ENCODE measurements around the gene GRB2. TPM values are rescaled to one million over a fixed set of nuclear protein-coding genes. Genes with fewer than 3 reads are reported as not detected.

The GRB2 gene
- total RNA-seq, 2 experiments from 2014 or later: 166 to 169 TPM

- H3K4me1 Mint-ChIP-seq (ENCODE audit: low read depth): peaks cover 78% of the 10 kb centered on the region
- H3K9me3 Mint-ChIP-seq: no peaks in the 10 kb centered on the region
- H3K4me3 Mint-ChIP-seq: no peak overlapping the region
- CTCF ChIA-PET: interaction anchor here (1.0 to 2.2 kb wide), 3 partner anchors 16 to 60 kb away, joined by 3 to 6 read pairs (median 5); no protein-coding TSS in a partner anchor
- peaks cover 21% of the 10 kb centered on the region for H3K36me3 Mint-ChIP-seq (ENCODE audit: low read depth)
- DNase-seq: no peak
- H3K27me3 Mint-ChIP-seq (ENCODE audit: low read depth): no peaks in the 10 kb centered on the region
- H3K27ac Mint-ChIP-seq: peak overlapping the region; percentile 21
- intact Hi-C loops (cut with micrococcal nuclease): no loop called here
Measured at GRCh38 chr17:75396025-75396424, 9.5 kb downstream of the GRB2 start.

GRCh38 chr17:75394332-75394918 lies 11.1 kb downstream of the GRB2 start:
- intact Hi-C loops (cut with micrococcal nuclease): loop anchor here (2.0 kb wide), 1 partner anchor 50 kb away; no protein-coding TSS in a partner anchor
- peaks cover 80% of the 10 kb centered on the region for H3K4me1 Mint-ChIP-seq (ENCODE audit: low read depth)
- no peaks in the 10 kb centered on the region for H3K9me3 Mint-ChIP-seq
- CTCF ChIA-PET: interaction anchor here (0.7 to 2.2 kb wide), 10 partner anchors 7 to 383 kb away, joined by 3 to 15 read pairs (median 5); partner anchors contain the start of gene SLC25A19
- H3K4me3 Mint-ChIP-seq: peak overlapping the region; percentile 93
- no peaks in the 10 kb centered on the region for H3K27me3 Mint-ChIP-seq (ENCODE audit: low read depth)
- peak overlapping the region; percentile 66 for H3K27ac Mint-ChIP-seq
- H3K36me3 Mint-ChIP-seq (ENCODE audit: low read depth): peaks cover 22% of the 10 kb centered on the region
- no peak for DNase-seq

- peak; percentile 91 for DNase-seq
- Mint-ChIP-seq H3K4me3 (peak overlapping the region; percentile 93), H3K27me3 (ENCODE audit: low read depth) (no peaks in the 10 kb centered on the region), H3K36me3 (ENCODE audit: low read depth) (peaks cover 26% of the 10 kb centered on the region), H3K9me3 (no peaks in the 10 kb centered on the region), H3K27ac (peak overlapping the region; percentile 66), H3K4me1 (ENCODE audit: low read depth) (peaks cover 81% of the 10 kb centered on the region)
- intact Hi-C loops (cut with micrococcal nuclease): loop anchor here (1.0 to 2.0 kb wide), 2 partner anchors 11 to 49 kb away; no protein-coding TSS in a partner anchor
- CTCF ChIA-PET: interaction anchor here (0.7 to 2.2 kb wide), 13 partner anchors 8 to 384 kb away, joined by 3 to 15 read pairs (median 4); partner anchors contain the start of gene SLC25A19
Measured at GRCh38 chr17:75393523-75394331, 11.8 kb downstream of the GRB2 start.

GRCh38 chr17:75392559-75392958 lies 12.9 kb downstream of the GRB2 start:
- H3K4me3 Mint-ChIP-seq: peak overlapping the region; percentile 23
- no peaks in the 10 kb centered on the region for H3K9me3 Mint-ChIP-seq
- no peaks in the 10 kb centered on the region for H3K27me3 Mint-ChIP-seq (ENCODE audit: low read depth)
- no peak for DNase-seq
- H3K27ac Mint-ChIP-seq: no peak overlapping the region
- peaks cover 27% of the 10 kb centered on the region for H3K36me3 Mint-ChIP-seq (ENCODE audit: low read depth)
- peaks cover 84% of the 10 kb centered on the region for H3K4me1 Mint-ChIP-seq (ENCODE audit: low read depth)
- CTCF ChIA-PET: interaction anchor here (0.6 to 2.0 kb wide), 3 partner anchors 9 to 49 kb away, joined by 3 to 6 read pairs (median 3); no protein-coding TSS in a partner anchor
- intact Hi-C loops (cut with micrococcal nuclease): no loop called here

- H3K4me3 Mint-ChIP-seq: no peak overlapping the region
- DNase-seq: no peak
- no peak overlapping the region for H3K27ac Mint-ChIP-seq
- H3K4me1 Mint-ChIP-seq (ENCODE audit: low read depth): peaks cover 77% of the 10 kb centered on the region
- intact Hi-C loops (cut with micrococcal nuclease): no loop called here
- H3K27me3 Mint-ChIP-seq (ENCODE audit: low read depth): no peaks in the 10 kb centered on the region
- H3K36me3 Mint-ChIP-seq (ENCODE audit: low read depth): peaks cover 33% of the 10 kb centered on the region
- H3K9me3 Mint-ChIP-seq: no peaks in the 10 kb centered on the region
- CTCF ChIA-PET: interaction anchor here (0.8 kb wide), 1 partner anchor 13 kb away, joined by 3 read pairs; no protein-coding TSS in a partner anchor
Measured at GRCh38 chr17:75390982-75391381, 14.5 kb downstream of the GRB2 start.

- intact Hi-C loops (cut with micrococcal nuclease): no loop called here
- DNase-seq: no peak
- Mint-ChIP-seq H3K4me3 (no peak overlapping the region), H3K27ac (no peak overlapping the region), H3K9me3 (no peaks in the 10 kb centered on the region), H3K36me3 (ENCODE audit: low read depth) (peaks cover 33% of the 10 kb centered on the region), H3K27me3 (ENCODE audit: low read depth) (no peaks in the 10 kb centered on the region), H3K4me1 (ENCODE audit: low read depth) (peaks cover 59% of the 10 kb centered on the region)
- CTCF ChIA-PET: no interaction called here
Measured at GRCh38 chr17:75388476-75389030, 16.9 kb downstream of the GRB2 start.

GRCh38 chr17:75387771-75388170 lies 17.7 kb downstream of the GRB2 start:
- DNase-seq: no peak
- CTCF ChIA-PET: interaction anchor here (1.2 kb wide), 1 partner anchor 9 kb away, joined by 5 read pairs; no protein-coding TSS in a partner anchor
- peaks cover 55% of the 10 kb centered on the region for H3K4me1 Mint-ChIP-seq (ENCODE audit: low read depth)
- no peak overlapping the region for H3K27ac Mint-ChIP-seq
- no peaks in the 10 kb centered on the region for H3K27me3 Mint-ChIP-seq (ENCODE audit: low read depth)
- intact Hi-C loops (cut with micrococcal nuclease): no loop called here
- H3K9me3 Mint-ChIP-seq: no peaks in the 10 kb centered on the region
- H3K4me3 Mint-ChIP-seq: no peak overlapping the region
- peaks cover 26% of the 10 kb centered on the region for H3K36me3 Mint-ChIP-seq (ENCODE audit: low read depth)

- CTCF ChIA-PET: no interaction called here
Measured at GRCh38 chr17:75386430-75386829, 19.0 kb downstream of the GRB2 start.

GRCh38 chr17:75384751-75385150 lies 20.7 kb downstream of the GRB2 start:
- Mint-ChIP-seq H3K9me3 (no peaks in the 10 kb centered on the region), H3K36me3 (ENCODE audit: low read depth) (peaks cover 11% of the 10 kb centered on the region), H3K4me3 (no peak overlapping the region), H3K27ac (no peak overlapping the region), H3K27me3 (ENCODE audit: low read depth) (no peaks in the 10 kb centered on the region), H3K4me1 (ENCODE audit: low read depth) (peaks cover 51% of the 10 kb centered on the region)
- no peak for DNase-seq
- CTCF ChIA-PET: interaction anchor here (0.6 kb wide), 1 partner anchor 198 kb away, joined by 5 read pairs; no protein-coding TSS in a partner anchor
- intact Hi-C loops (cut with micrococcal nuclease): no loop called here

More at GRCh38 chr17:75386430-75386829, 19.0 kb downstream of the GRB2 start:
- Mint-ChIP-seq H3K27ac (no peak overlapping the region), H3K27me3 (ENCODE audit: low read depth) (no peaks in the 10 kb centered on the region), H3K36me3 (ENCODE audit: low read depth) (peaks cover 19% of the 10 kb centered on the region), H3K4me3 (no peak overlapping the region), H3K9me3 (no peaks in the 10 kb centered on the region), H3K4me1 (ENCODE audit: low read depth) (peaks cover 50% of the 10 kb centered on the region)
- intact Hi-C loops (cut with micrococcal nuclease): no loop called here
- DNase-seq: no peak

GRCh38 chr17:75383842-75384195 lies 21.7 kb downstream of the GRB2 start:
- no peak overlapping the region for H3K27ac Mint-ChIP-seq
- H3K4me1 Mint-ChIP-seq (ENCODE audit: low read depth): peaks cover 48% of the 10 kb centered on the region
- H3K27me3 Mint-ChIP-seq (ENCODE audit: low read depth): no peaks in the 10 kb centered on the region
- intact Hi-C loops (cut with micrococcal nuclease): no loop called here
- H3K9me3 Mint-ChIP-seq: no peaks in the 10 kb centered on the region
- no peak for DNase-seq
- no peak overlapping the region for H3K4me3 Mint-ChIP-seq
- CTCF ChIA-PET: interaction anchor here (0.6 kb wide), 1 partner anchor 31 kb away, joined by 5 read pairs; no protein-coding TSS in a partner anchor
- peaks cover 7% of the 10 kb centered on the region for H3K36me3 Mint-ChIP-seq (ENCODE audit: low read depth)

- Mint-ChIP-seq H3K9me3 (no peaks in the 10 kb centered on the region), H3K4me3 (no peak overlapping the region), H3K27me3 (ENCODE audit: low read depth) (no peaks in the 10 kb centered on the region), H3K36me3 (ENCODE audit: low read depth) (peaks cover 11% of the 10 kb centered on the region), H3K27ac (no peak overlapping the region), H3K4me1 (ENCODE audit: low read depth) (peaks cover 43% of the 10 kb centered on the region)
- CTCF ChIA-PET: interaction anchor here (0.6 to 2.5 kb wide), 7 partner anchors 12 to 58 kb away, joined by 3 to 6 read pairs (median 3); no protein-coding TSS in a partner anchor
- intact Hi-C loops (cut with micrococcal nuclease): no loop called here
- DNase-seq: no peak
Measured at GRCh38 chr17:75380750-75381149, 24.7 kb downstream of the GRB2 start.

- intact Hi-C loops (cut with micrococcal nuclease): no loop called here
- CTCF ChIA-PET: interaction anchor here (0.9 to 2.5 kb wide), 6 partner anchors 11 to 57 kb away, joined by 3 to 6 read pairs (median 4); no protein-coding TSS in a partner anchor
- DNase-seq: no peak
- Mint-ChIP-seq H3K36me3 (ENCODE audit: low read depth) (peaks cover 13% of the 10 kb centered on the region), H3K4me1 (ENCODE audit: low read depth) (peaks cover 44% of the 10 kb centered on the region), H3K27me3 (ENCODE audit: low read depth) (no peaks in the 10 kb centered on the region), H3K27ac (no peak overlapping the region), H3K4me3 (no peak overlapping the region), H3K9me3 (no peaks in the 10 kb centered on the region)
Measured at GRCh38 chr17:75380315-75380714, 25.2 kb downstream of the GRB2 start.
